A204.1 (cell line): ENCODE measurements around the gene UBE2H.
"Not testable (repeated sequence)": the region's sequence is repeated elsewhere in the genome, so short reads cannot be mapped to it uniquely, and the experiment has no call there.

Experiments
- FAIRE-seq: peaks from 2 replicates; lab custom pipeline; 2012; peaks lifted over from hg19 to GRCh38; lab: Jason Lieb, UNC

UBE2H gene

GRCh38 chr7:129843365-129843898 is 109.3 kb downstream of the UBE2H start:
- no peak for FAIRE-seq

GRCh38 chr7:129841465-129841864 is 111.3 kb downstream of the UBE2H start:
- FAIRE-seq: no peak

GRCh38 chr7:129840757-129841156 is 112.0 kb downstream of the UBE2H start:
- FAIRE-seq: no peak

- no peak for FAIRE-seq
These were observed 115.8 kb downstream of the UBE2H start for GRCh38 chr7:129836983-129837382.

GRCh38 chr7:129835569-129835968 is 117.2 kb downstream of the UBE2H start:
- FAIRE-seq: no peak

- not testable (repeated sequence) for FAIRE-seq
These were observed 119.4 kb downstream of the UBE2H start for GRCh38 chr7:129833353-129833752.

- peak; percentile 55 for FAIRE-seq
These were observed 120.0 kb downstream of the UBE2H start for GRCh38 chr7:129832701-129833227.

GRCh38 chr7:129832282-129832681 is 120.5 kb downstream of the UBE2H start:
- FAIRE-seq: no peak

- no peak for FAIRE-seq
These were observed 121.2 kb downstream of the UBE2H start for GRCh38 chr7:129831424-129832058.

- no peak for FAIRE-seq
These were observed 121.8 kb downstream of the UBE2H start for GRCh38 chr7:129830949-129831348.

- FAIRE-seq: peak; percentile 85
These were observed 122.8 kb downstream of the UBE2H start for GRCh38 chr7:129829737-129830631.

GRCh38 chr7:129828989-129829736 is 123.6 kb downstream of the UBE2H start:
- no peak for FAIRE-seq

GRCh38 chr7:129828078-129828762 is 124.5 kb downstream of the UBE2H start:
- no peak for FAIRE-seq

GRCh38 chr7:129827467-129827990 is 125.2 kb downstream of the UBE2H start:
- FAIRE-seq: no peak

- FAIRE-seq: not testable (repeated sequence)
These were observed 125.9 kb downstream of the UBE2H start for GRCh38 chr7:129826895-129827294.

GRCh38 chr7:129825209-129825970 is 127.4 kb downstream of the UBE2H start:
- FAIRE-seq: no peak

GRCh38 chr7:129824291-129825208 is 128.2 kb downstream of the UBE2H start:
- no peak for FAIRE-seq

GRCh38 chr7:129823143-129823542 is 129.6 kb downstream of the UBE2H start:
- not testable (repeated sequence) for FAIRE-seq

- no peak for FAIRE-seq
These were observed 131.3 kb downstream of the UBE2H start for GRCh38 chr7:129821476-129821875.

GRCh38 chr7:129816742-129817141 is 136.0 kb downstream of the UBE2H start:
- no peak for FAIRE-seq
